T-helper 2 cell treated with Interferon-gamma antibody and Interleukin-4, amounts not matched to agents 5 μg/mL and 100 μg/mL, for 36 hours (primary cell): ENCODE measurements around the gene ZNF555.
"Not testable (repeated sequence)": the region's sequence is repeated elsewhere in the genome, so short reads cannot be mapped to it uniquely, and the experiment has no call there.

Source experiments
- DNase-seq: peaks from one replicate; pipeline ENCODE4 v3.0.0; 2021; ENCODE audit warnings: low spot score
- H3K27ac Mint-ChIP-seq: one replicate; pipeline ENCODE4 v1.8.0; 2021; ENCODE audit warnings: mild to moderate bottlenecking, mixed read lengths
- H3K27me3 Mint-ChIP-seq: one replicate; pipeline ENCODE4 v1.8.0; 2021; ENCODE audit warnings: low read depth, mixed read lengths
- H3K36me3 Mint-ChIP-seq: one replicate; pipeline ENCODE4 v1.8.0; 2021; ENCODE audit warnings: low read depth, mixed read lengths
- H3K4me1 Mint-ChIP-seq: one replicate; pipeline ENCODE4 v1.8.0; 2021; ENCODE audit warnings: low read depth, mixed read lengths
- H3K4me3 Mint-ChIP-seq: one replicate; pipeline ENCODE4 v1.8.0; 2022; ENCODE audit warnings: mild to moderate bottlenecking, moderate library complexity, mixed read lengths
- H3K9me3 Mint-ChIP-seq: one replicate; pipeline ENCODE4 v1.8.0; 2021; ENCODE audit warnings: mixed read lengths

Gene ZNF555

DNA sequence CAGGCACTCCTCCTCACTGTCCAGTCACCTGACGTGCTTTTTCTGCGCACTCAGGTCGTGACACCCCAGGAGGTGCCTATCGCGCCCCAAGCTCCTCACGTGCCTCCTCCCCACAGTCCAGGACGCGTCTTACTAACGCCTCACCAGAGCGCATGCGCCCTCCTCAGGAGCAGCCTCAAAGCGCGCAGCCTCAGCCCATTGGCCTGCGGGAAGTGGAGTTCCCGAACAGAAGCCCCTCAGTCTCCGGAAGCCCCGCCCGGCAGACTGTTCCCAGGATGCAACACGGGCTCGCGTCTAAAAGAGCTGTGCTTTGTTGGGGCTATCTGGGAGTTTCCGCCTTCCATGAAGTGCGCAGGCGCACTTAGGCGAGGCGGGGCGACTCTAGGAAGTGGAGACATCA, 17.6 kb downstream of the ZNF555 start:
- Mint-ChIP-seq H3K4me3 (no peak overlapping the region), H3K27ac (no peak overlapping the region), H3K4me1 (peaks cover 2% of the 10 kb centered on the region), H3K27me3 (no peaks in the 10 kb centered on the region), H3K36me3 (peaks cover 1% of the 10 kb centered on the region), H3K9me3 (peaks cover 48% of the 10 kb centered on the region)
- DNase-seq: no peak

DNA sequence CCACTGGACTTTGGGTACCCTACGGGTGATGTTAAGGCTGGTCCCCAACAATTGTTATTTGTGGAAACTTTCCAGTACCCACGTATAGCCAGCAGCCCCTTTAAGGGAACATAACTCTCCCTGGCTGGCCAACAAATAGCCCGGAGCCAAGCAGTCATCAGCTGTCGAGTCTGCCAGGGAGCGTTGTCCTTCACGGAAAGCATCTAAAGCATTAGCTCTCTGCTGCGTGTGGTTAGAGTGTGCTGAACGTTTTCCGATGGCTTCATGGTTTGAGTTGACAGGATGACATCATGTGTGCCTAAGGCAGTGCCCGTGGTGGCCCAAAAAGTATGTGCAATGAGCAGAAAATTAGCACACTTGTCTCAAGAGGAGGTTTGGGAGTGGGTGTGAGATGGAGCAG, 22.5 kb downstream of the ZNF555 start:
- no peak overlapping the region for H3K4me3 Mint-ChIP-seq
- DNase-seq: no peak
- no peaks in the 10 kb centered on the region for H3K27me3 Mint-ChIP-seq
- H3K9me3 Mint-ChIP-seq: peaks cover 37% of the 10 kb centered on the region
- H3K4me1 Mint-ChIP-seq: no peaks in the 10 kb centered on the region
- H3K36me3 Mint-ChIP-seq: no peaks in the 10 kb centered on the region
- H3K27ac Mint-ChIP-seq: no peak overlapping the region

DNA sequence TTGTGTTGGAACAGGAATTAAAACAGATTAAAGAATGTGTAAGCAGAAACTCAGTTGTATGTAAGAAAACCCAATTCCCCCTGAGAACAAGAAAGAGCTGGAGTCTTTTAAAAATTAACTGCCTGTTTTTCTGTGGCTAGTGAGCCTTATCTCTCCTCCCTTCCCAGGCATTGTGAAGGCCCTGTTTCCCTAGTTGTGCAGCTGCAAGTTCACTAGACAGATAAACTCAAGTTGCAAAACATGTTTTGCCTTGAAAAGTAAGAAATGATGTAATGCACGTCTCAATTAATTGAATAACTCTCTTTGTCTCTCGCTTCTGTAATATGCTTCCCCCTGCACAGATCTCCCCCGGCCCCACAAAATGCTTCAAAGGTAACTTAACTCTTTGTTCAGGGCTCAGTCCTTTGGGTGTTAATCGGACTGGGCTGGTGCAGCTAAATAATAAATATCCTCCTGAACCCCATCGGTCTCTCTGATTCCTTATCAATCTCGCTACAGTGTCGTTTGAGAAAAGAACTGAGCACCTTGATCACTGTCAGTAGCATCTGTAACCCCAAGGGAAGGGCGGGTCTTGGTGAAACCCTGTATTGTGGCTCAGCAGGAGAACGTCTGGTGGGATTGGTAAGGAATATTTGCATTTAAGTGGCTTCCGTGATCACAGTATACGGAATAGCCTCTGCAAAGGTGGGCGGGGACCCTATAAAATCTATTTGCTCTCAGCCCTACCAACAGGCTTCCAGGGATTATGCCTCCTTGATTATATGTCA, 24.2 kb downstream of the ZNF555 start:
- H3K36me3 Mint-ChIP-seq: no peaks in the 10 kb centered on the region
- H3K9me3 Mint-ChIP-seq: peaks cover 31% of the 10 kb centered on the region
- no peak for DNase-seq
- no peak overlapping the region for H3K4me3 Mint-ChIP-seq
- H3K4me1 Mint-ChIP-seq: no peaks in the 10 kb centered on the region
- H3K27me3 Mint-ChIP-seq: no peaks in the 10 kb centered on the region
- H3K27ac Mint-ChIP-seq: no peak overlapping the region

DNA sequence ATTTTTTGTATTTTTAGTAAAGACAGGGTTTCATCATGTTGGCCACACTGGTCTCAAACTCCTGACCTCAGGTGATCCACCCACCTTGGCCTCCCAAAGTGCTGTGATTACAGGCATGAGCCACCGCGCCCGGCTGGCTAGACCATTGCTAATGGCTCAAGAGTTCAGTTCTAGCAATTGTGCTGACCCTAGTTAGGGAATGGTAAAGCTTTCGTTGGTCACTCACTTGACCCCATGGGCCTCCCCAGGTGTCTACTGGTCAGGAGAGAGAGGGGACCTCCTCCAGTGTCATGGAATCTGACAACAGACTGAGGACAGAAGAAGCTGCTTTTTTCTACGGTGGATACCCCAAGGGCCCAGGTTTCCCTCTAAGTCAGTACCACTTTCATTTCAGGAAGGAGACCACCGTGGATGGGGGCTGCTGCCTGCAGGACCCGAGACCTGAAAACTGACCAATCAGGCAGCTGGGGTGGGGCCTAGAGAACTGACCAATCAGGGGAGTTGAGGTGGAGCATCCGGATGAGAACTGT, 25.3 kb downstream of the ZNF555 start:
- H3K9me3 Mint-ChIP-seq: peaks cover 37% of the 10 kb centered on the region
- no peak for DNase-seq
- no peak overlapping the region for H3K27ac Mint-ChIP-seq
- H3K4me1 Mint-ChIP-seq: no peaks in the 10 kb centered on the region
- no peaks in the 10 kb centered on the region for H3K36me3 Mint-ChIP-seq
- no peak overlapping the region for H3K4me3 Mint-ChIP-seq
- H3K27me3 Mint-ChIP-seq: no peaks in the 10 kb centered on the region

DNA sequence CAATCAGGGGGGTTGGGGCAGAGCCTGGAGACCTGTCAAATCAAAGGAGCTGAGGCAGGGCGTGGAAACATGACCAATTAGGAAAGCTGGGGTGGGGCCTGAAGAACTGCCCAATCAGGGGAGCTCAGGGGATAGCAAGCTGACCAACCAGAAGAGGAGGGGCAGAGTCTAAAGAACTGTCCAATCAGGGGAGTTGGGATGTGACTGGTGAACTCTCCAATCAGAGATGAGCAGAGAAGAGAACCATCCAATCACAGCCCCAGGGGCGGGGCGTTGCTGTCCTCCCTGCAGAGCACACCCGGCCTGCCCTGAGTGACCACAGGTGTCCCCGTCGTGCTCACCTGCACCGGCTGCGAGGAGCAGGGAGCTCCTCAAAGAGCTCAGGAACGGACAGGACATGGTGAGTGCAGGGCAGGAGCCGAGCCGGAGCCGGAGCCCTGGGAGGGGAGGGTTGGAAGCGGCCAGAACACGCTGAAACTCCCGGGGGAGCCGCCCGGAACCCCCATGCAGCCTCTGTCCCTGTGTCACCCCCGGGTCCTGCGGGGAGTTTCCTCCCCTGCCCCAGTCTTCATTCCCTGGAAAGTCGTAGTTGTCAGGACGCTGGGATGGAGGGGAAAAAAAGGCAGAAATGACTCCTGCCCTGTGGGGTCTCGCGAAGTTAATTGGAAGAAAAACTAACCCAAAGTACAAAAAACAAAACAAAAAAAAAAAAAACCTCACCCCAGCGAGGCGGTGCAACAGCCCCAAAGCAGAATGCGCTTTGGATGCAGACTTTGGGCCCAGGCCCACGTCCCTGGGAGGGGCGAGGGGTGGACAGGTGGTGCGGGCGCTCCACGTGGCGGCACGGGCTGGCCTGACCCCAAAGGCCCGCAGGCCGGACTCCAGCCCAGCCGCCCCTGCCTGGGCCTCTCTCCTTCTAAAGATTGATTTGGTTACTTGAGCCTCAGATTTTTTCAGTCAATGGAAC, 26.0 kb downstream of the ZNF555 start, which contains the start of gene ZNF556:
TSS of gene ZNF556 (plus strand) at position 311 of the 967 bp plus-strand sequence. CDS start at position 398, 87 bp downstream.
- H3K27me3 Mint-ChIP-seq: no peaks in the 10 kb centered on the region
- H3K9me3 Mint-ChIP-seq: peaks cover 37% of the 10 kb centered on the region
- H3K27ac Mint-ChIP-seq: no peak within 1 kb of the TSS
- DNase-seq: no peak
- H3K4me3 Mint-ChIP-seq: no peak within 1 kb of the TSS
- H3K36me3 Mint-ChIP-seq: no peaks in the 10 kb centered on the region
- no peaks in the 10 kb centered on the region for H3K4me1 Mint-ChIP-seq

DNA sequence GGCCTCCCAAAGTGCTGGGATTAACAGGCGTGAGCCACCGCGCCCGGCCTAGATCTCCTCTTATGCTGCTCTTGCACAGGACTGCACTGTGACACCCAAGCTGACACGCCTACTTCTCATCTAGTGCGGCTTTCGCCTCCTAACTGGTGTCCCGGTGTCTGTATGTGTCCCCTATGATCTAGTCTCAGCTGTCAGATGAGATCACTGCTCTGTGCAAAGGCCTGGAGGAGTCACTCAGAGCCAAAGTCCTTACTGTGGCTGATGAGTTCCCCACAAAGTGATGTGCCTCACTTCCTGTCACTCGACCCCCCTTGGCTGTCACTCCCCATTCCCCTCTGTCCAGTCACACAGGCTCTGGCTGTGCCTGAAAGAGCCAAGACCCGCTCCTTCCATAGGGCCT, 28.3 kb downstream of the ZNF555 start:
- Mint-ChIP-seq H3K36me3 (no peaks in the 10 kb centered on the region), H3K27ac (no peak overlapping the region), H3K4me1 (no peaks in the 10 kb centered on the region), H3K9me3 (peaks cover 24% of the 10 kb centered on the region), H3K4me3 (no peak overlapping the region), H3K27me3 (no peaks in the 10 kb centered on the region)
- DNase-seq: no peak

DNA sequence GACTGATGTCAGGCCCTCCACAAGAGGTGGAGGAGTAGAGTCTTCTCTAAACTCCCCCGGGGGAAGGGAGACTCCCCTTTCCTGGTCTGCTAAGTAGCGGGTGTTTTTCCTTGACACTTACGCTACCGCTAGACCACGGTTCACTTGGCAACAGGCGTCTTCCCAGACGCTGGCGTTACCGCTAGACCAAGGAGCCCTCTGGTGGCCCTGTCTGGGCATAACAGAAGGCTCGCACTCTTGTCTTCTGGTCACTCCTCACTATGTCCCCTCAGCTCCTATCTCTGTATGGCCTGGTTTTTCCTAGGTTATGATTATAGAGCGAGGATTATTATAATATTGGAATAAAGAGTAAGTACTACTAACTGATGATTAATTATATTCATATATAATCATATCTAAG, 30.9 kb downstream of the ZNF555 start:
- not testable (repeated sequence) for H3K36me3 Mint-ChIP-seq, H3K4me1 Mint-ChIP-seq, DNase-seq, H3K27ac Mint-ChIP-seq, H3K4me3 Mint-ChIP-seq, H3K27me3 Mint-ChIP-seq
- H3K9me3 Mint-ChIP-seq: peaks cover 24% of the 10 kb centered on the region

DNA sequence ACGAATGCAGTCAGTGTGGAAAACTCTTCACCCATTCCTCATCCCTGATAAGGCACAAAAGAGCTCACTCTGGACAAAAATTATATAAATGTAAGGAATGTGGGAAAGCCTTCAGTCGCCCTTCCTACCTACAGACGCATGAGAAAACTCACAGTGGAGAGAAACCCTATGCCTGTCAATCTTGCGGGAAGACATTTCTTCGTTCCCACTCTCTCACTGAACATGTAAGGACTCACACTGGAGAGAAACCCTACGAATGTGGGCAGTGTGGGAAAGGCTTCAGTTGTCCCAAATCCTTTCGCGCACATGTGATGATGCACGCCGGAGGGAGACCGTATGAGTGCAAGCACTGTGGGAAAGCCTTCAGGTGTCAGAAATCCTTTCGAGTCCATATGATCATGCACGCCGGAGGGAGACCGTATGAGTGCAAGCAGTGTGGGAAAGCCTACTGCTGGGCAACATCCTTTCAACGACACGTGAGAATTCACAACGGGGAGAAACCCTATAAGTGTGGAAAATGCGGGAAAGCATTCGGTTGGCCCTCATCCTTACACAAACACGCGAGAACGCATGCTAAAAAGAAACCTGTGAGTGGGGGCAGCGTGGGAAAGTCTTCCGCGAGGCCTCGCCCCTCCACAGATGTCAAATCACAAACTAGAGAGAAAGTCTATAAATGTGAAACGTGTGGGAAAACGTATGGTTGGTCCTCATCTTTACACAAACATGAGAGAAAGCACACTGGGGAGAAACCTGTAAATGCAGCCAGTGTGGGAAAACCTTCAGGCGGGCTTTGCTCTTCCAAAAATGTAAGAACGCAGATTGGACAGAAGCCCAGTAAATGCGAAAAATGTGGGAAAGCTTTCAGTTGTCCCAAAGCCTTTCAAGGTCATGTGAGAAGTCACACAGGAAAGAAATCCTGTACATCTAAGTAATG, 36.4 kb downstream of the ZNF555 start:
- Mint-ChIP-seq H3K27ac (no peak overlapping the region), H3K9me3 (peaks cover 17% of the 10 kb centered on the region), H3K36me3 (no peaks in the 10 kb centered on the region), H3K4me3 (no peak overlapping the region), H3K4me1 (no peaks in the 10 kb centered on the region), H3K27me3 (no peaks in the 10 kb centered on the region)
- no peak for DNase-seq

DNA sequence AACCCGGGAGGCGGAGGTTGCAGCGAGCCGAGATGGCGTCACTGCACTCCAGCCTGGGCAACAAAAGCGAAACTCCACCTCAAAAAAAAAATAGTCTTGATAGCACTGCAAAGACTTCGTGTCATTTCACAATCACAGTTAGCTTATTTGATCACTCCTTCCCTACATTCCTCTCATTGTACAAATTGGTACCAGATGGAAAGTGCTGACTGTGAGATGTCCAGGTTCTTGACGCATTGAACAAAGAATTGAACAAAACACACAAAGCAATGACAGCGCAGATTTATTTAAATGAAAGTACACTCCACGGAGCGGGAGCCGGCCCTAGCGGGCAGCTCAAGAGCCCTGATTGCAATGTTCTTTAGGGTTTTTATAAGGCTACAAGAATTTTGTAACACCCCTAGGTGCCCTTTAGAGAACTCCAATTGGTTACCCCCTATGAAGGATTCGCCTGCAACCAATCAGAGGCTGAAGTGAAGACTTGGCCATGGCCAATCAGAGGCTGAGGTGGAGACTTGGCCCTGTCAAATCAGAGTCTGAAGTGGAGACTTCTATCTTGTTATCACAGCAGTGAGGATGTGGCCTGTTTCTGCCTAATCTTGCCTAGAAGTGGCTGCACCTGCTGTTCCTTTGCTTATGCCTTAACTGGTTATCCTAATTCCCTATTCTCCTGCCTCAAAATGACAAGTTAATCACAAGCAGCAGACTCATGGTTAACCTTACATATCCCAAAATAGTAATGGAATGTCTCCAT, 42.6 kb downstream of the ZNF555 start:
- Mint-ChIP-seq H3K9me3 (peaks cover 15% of the 10 kb centered on the region), H3K27ac (no peak overlapping the region), H3K27me3 (no peaks in the 10 kb centered on the region), H3K4me3 (no peak overlapping the region), H3K36me3 (no peaks in the 10 kb centered on the region), H3K4me1 (no peaks in the 10 kb centered on the region)
- DNase-seq: no peak

DNA sequence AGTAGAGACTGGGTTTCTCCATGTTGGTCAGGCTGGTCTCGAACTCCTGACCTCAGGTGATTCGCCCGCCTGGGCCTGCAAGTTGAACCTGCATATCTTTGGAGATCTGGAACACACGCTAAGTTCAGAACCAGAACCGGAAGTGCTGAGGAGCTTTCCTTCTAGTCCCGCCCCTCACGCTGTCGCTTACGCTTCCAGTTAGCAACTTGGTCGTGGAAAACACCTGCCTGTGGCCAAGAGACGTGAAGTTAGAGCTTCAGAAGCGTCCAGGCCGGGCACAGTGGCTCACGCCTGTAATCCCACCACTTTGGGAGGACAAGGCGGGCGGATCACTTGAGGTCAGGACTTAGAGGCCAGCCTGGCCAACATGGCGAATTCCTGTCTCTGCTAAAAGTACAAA, 44.5 kb downstream of the ZNF555 start:
- H3K4me3 Mint-ChIP-seq: no peak overlapping the region
- H3K4me1 Mint-ChIP-seq: no peaks in the 10 kb centered on the region
- H3K36me3 Mint-ChIP-seq: no peaks in the 10 kb centered on the region
- no peaks in the 10 kb centered on the region for H3K27me3 Mint-ChIP-seq
- no peak for DNase-seq
- H3K27ac Mint-ChIP-seq: no peak overlapping the region
- H3K9me3 Mint-ChIP-seq: peaks cover 11% of the 10 kb centered on the region

DNA sequence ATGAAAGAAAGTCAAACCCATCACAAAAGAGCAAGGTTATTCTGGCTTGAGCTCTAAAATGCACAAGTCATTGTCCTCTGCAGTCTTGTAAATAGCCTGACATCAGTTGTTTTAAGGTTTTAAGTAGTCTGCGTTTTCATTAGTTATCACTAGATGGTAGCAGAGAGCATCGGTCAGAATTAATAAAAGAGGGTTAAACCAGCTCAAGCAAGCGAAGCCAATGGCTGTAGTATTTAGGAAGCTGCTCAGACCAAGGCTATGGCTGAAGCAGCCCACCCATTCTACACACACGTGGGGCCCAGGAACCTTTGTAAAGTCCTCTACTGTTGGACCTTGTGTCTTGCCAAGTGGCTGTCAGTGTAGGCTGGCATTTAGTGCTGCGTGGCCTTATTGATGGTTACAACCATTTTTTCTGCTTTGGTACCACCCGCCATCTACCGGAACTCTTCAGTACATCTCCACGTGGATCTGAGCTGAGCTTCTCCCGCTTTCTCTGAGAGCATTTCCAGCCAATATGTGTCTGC, 46.2 kb downstream of the ZNF555 start:
- H3K4me1 Mint-ChIP-seq: no peaks in the 10 kb centered on the region
- no peak overlapping the region for H3K27ac Mint-ChIP-seq
- no peaks in the 10 kb centered on the region for H3K27me3 Mint-ChIP-seq
- H3K36me3 Mint-ChIP-seq: no peaks in the 10 kb centered on the region
- peaks cover 11% of the 10 kb centered on the region for H3K9me3 Mint-ChIP-seq
- no peak overlapping the region for H3K4me3 Mint-ChIP-seq
- DNase-seq: no peak

DNA sequence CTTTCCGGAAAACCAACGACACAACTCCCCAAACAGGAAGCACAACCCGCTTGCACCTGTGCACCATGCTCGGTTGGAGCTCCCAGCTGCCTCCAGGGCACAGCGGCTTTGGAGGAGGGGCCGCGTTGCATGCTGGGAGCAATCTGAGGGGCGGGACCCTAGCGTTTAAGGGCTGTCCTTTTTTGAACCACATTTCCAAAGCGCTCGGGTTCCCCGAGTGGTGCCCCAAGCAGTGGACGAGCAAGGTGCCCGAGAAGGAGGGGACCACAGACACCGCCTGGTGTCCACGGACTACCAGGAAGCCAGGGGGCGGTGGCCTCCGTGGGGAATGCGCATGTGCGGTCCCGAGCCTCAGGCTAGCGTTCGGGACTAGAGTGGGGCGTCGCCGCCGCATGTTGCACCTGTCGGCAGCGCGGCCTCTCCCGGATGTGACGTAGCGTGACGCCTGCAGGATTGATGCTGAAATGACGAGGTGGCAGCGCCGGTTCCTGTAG, 47.5 kb downstream of the ZNF555 start:
- H3K4me3 Mint-ChIP-seq: no peak overlapping the region
- no peak for DNase-seq

More for the DNA sequence above, 47.5 kb downstream of the ZNF555 start:
- Mint-ChIP-seq H3K36me3 (no peaks in the 10 kb centered on the region), H3K27ac (no peak overlapping the region), H3K4me1 (no peaks in the 10 kb centered on the region), H3K27me3 (no peaks in the 10 kb centered on the region), H3K9me3 (peaks cover 5% of the 10 kb centered on the region)
